Panc1 (cell line): Measurements from ENCODE around the gene ADH7.

Experiments used
- POLR2AphosphoS5 ChIP-seq: IDR thresholded peaks from 2 replicates; pipeline ENCODE4 v1.6.1; 2012; ENCODE audit warnings: mild to moderate bottlenecking, low read depth, low read length, moderate library complexity
- REST ChIP-seq, 2 experiments: IDR thresholded peaks; 2 replicates each; pipeline ENCODE4 v1.6.1; 2011 to 2012; ENCODE audit warnings: low read depth in 2 of 2, control low read depth in 1 of 2, low read length in 1 of 2, mild to moderate bottlenecking in 1 of 2, moderate library complexity in 1 of 2; ENCODE audit not compliant: insufficient read depth in 1 of 2
- TCF7L2 ChIP-seq: IDR thresholded peaks from 2 replicates; pipeline ENCODE4 v1.6.1; 2011; ENCODE audit warnings: mild to moderate bottlenecking, low read depth, low read length, inconsistent platforms
- TF ChIP-seq, protein P1 (sequence below): fragments of 450-650 bp; IDR thresholded peaks from 2 replicates; pipeline ENCODE4 v1.5.1; 2017; ENCODE audit warnings: mild to moderate bottlenecking

- TF ChIP-seq, protein P1, sequence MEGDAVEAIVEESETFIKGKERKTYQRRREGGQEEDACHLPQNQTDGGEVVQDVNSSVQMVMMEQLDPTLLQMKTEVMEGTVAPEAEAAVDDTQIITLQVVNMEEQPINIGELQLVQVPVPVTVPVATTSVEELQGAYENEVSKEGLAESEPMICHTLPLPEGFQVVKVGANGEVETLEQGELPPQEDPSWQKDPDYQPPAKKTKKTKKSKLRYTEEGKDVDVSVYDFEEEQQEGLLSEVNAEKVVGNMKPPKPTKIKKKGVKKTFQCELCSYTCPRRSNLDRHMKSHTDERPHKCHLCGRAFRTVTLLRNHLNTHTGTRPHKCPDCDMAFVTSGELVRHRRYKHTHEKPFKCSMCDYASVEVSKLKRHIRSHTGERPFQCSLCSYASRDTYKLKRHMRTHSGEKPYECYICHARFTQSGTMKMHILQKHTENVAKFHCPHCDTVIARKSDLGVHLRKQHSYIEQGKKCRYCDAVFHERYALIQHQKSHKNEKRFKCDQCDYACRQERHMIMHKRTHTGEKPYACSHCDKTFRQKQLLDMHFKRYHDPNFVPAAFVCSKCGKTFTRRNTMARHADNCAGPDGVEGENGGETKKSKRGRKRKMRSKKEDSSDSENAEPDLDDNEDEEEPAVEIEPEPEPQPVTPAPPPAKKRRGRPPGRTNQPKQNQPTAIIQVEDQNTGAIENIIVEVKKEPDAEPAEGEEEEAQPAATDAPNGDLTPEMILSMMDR = no peak
- TF ChIP-seq TCF7L2 (no peak), REST (IDR thresholded peaks at IDR 0.05; ENCODE audit: insufficient read depth in 1 of 2, low read depth in 2 of 2, low read length in 1 of 2) (no peak), POLR2AphosphoS5 (no peak)
These were observed 72.4 kb downstream of the ADH7 start for GRCh38 chr4:99362768-99363167.
